Mucosa of descending colon (tissue), 3 donors: ENCODE results near the gene CRACR2A. TPM values are rescaled to one million over a fixed set of nuclear protein-coding genes. Genes with fewer than 3 reads are reported as not detected.

Source experiments
- ATAC-seq: fragments of 200-7000 bp; cut with Tn5 transposase; one replicate; pipeline ENCODE4 v1.9.1; 2020; ENCODE audit warnings: mild to moderate bottlenecking, moderate library complexity
- DNase-seq, 3 donors: peaks; one replicate each; pipeline ENCODE4 v3.0.0-alpha.2; 2020
- H3K36me3 ChIP-seq: fragments of 200-600 bp; one replicate; pipeline ENCODE4 v1.8.0; 2021; ENCODE audit warnings: low read depth, mild to moderate bottlenecking
- H3K4me1 ChIP-seq: fragments of 200-600 bp; one replicate; pipeline ENCODE4 v1.8.0; 2021; ENCODE audit warnings: low read depth, mild to moderate bottlenecking
- H3K4me3 ChIP-seq: fragments of 200-600 bp; one replicate; pipeline ENCODE4 v1.8.0; 2021; ENCODE audit warnings: mild to moderate bottlenecking
- H3K9me3 ChIP-seq: fragments of 200-600 bp; one replicate; pipeline ENCODE4 v1.8.0; 2021; ENCODE audit warnings: mild to moderate bottlenecking
- intact Hi-C, 2 donors: fragments of 100-400 bp; cut with DNase I in 1 of 2; cut with micrococcal nuclease in 1 of 2; formaldehyde crosslinking; loops; one replicate each; pipeline versions ENCODE4 v1.11.0 to v1.11.1; 2022; cut with DNase I, micrococcal nuclease
- total RNA-seq, 3 donors: library from RNA; stranded (reverse); fragmentation: NEBNext Ultra II Directional in 2 of 3; extraction: Animal tissue kit (Norgen Biotek cat#: 25700) in 2 of 3; gene quantifications; one replicate each; pipeline versions ENCODE4 v1.2.1 to v1.2.4, GENCODE V29; 2021 to 2023
- TF ChIP-seq, protein P1 (sequence below): fragments of 200-600 bp; IDR thresholded peaks from one replicate; pipeline ENCODE4 v1.8.0; 2022; ENCODE audit warnings: antibody characterized with exemption, mild to moderate bottlenecking
- donor health status: DM: no; HTN: no; CAD: no; lungs with moderate emphysema.
- donor health status: DM: no; HTN: no; CAD: no.
- donor health status: DM: no; HTN: yes; CAD: no.

Gene CRACR2A
- total RNA-seq, 3 donors from 2014 or later: 26.9 to 72.5 (median 69.7) TPM

DNA sequence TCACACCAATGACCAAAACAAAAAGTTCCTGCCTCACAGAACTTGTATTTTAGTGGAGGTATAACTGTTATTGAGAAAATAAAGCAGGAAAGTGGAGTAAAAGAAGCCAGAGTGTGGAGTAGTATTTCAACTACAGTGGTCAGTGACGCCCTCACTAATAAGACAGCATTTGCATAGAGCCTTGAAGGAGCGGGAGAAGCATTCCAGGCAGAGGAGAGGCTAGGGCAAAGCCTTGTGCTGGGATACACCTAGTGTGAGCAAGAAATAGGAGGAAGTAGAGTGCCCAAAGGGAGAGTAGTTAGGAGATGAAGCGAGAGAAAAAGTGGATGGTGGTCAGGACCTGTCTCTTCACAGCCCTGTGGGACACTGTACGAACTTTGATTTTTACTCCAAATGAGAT, 107.8 kb downstream of the CRACR2A start:
- Histone ChIP-seq H3K4me3 (no peak overlapping the region), H3K9me3 (no peaks in the 10 kb centered on the region), H3K36me3 (no peaks in the 10 kb centered on the region), H3K4me1 (no peaks in the 10 kb centered on the region)
- intact Hi-C loops: no loop called here
- DNase-seq (no peak), ATAC-seq (no peak)
- TF ChIP-seq, protein P1, sequence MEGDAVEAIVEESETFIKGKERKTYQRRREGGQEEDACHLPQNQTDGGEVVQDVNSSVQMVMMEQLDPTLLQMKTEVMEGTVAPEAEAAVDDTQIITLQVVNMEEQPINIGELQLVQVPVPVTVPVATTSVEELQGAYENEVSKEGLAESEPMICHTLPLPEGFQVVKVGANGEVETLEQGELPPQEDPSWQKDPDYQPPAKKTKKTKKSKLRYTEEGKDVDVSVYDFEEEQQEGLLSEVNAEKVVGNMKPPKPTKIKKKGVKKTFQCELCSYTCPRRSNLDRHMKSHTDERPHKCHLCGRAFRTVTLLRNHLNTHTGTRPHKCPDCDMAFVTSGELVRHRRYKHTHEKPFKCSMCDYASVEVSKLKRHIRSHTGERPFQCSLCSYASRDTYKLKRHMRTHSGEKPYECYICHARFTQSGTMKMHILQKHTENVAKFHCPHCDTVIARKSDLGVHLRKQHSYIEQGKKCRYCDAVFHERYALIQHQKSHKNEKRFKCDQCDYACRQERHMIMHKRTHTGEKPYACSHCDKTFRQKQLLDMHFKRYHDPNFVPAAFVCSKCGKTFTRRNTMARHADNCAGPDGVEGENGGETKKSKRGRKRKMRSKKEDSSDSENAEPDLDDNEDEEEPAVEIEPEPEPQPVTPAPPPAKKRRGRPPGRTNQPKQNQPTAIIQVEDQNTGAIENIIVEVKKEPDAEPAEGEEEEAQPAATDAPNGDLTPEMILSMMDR: no peak

DNA sequence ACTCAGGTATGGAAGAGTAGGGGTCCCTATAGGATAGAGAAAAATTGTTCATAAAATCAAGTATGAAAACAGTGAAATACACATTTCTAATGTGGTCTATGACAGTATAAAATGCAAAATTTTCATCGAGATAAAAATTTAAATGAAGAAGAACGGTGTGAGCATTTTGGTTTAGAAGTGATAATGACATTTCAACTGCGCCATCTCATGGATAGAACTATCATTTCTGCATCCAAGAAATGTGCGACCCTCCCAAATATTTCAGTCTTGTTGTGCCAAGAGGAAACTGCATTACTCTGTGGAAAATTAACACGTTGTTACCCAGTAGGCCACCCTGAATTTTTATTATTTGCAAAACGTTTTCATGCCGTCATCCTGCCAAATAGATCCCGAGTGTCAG, 108.8 kb downstream of the CRACR2A start:
- Histone ChIP-seq H3K4me3 (no peak overlapping the region), H3K9me3 (no peaks in the 10 kb centered on the region), H3K4me1 (no peaks in the 10 kb centered on the region), H3K36me3 (no peaks in the 10 kb centered on the region)
- intact Hi-C loops: no loop called here
- TF ChIP-seq, protein P1: no peak
- DNase-seq: no peak
- no peak for ATAC-seq

DNA sequence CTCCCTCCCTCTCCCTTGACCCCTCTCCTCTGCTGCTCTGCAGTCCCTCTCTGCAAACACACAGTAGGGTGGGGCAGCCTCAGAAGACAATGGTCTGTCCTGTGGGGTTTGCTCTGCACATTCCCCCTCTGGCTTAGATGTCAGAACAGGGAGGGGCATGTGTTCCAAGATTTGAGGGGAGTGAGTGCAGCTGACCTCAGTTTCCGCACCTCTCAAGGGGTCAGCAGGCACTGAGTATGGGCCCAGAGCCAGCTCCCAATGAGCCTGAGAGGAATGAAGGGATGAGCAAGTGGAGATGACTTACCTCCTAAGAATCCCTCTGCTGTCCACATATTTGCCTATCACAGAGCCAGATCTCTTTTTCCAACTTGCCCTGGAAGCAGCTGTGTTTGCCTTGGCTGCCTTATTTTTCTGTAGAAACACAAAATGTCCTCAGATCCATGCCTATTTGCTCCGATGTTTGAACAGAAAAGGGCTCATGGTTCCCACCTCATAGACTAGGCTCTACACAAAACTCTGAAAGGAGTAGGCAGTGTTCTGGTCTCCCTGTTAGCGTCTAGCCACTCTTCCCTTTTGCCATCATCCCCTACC, 111.4 kb downstream of the CRACR2A start:
- ATAC-seq (no peak), DNase-seq (no peak)
- TF ChIP-seq, protein P1: no peak
- Histone ChIP-seq H3K4me1 (no peaks in the 10 kb centered on the region), H3K9me3 (no peaks in the 10 kb centered on the region), H3K36me3 (no peaks in the 10 kb centered on the region), H3K4me3 (no peak overlapping the region)
- intact Hi-C loops: no loop called here

DNA sequence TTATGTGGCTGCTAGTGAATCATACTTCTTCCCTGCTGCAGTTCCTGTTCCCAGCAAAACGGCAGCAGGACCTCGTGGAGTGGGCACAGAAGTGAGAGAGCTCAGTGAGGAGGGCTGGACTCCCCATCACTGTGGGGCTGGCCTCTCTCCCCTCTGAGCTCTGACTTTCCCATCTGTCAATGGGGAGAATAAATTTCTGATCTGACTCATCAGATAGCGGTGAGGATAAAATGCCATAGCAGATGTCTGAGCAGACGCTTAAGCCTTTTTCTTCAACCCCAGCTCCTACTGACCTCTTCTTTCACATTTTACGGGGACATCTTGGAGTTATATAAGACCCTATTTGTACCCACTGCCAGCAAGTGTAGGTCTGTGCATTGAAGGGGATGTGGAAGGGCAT, 116.6 kb downstream of the CRACR2A start:
- TF ChIP-seq, protein P1: no peak
- no peak for ATAC-seq
- intact Hi-C loops: no loop called here
- Histone ChIP-seq H3K9me3 (no peaks in the 10 kb centered on the region), H3K4me1 (no peaks in the 10 kb centered on the region), H3K36me3 (no peaks in the 10 kb centered on the region), H3K4me3 (no peak overlapping the region)
- no peak for DNase-seq

DNA sequence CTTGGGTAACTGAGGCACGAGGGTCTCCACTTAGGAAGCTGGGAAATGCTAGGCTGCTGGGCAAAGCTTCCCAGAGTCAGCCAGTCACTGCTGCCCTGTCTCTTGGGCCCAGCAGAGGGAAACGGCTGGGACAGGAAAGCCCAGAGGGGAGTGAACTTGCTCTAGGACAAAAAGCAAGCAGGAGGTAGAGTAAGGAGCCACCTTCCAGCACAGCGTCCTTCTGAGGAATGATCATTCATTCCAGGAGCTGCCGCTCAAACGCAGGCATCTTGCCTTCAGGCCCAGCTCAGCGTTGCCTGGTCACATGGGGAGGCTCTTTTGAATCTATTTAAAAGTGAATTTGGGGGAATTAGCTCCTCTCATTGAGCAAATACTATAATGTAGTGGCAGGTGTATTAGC, 118.6 kb downstream of the CRACR2A start:
- DNase-seq: no peak
- H3K36me3 ChIP-seq: no peaks in the 10 kb centered on the region
- H3K9me3 ChIP-seq: no peaks in the 10 kb centered on the region
- TF ChIP-seq, protein P1: no peak
- no peak overlapping the region for H3K4me3 ChIP-seq
- no peaks in the 10 kb centered on the region for H3K4me1 ChIP-seq
- ATAC-seq: no peak
- intact Hi-C loops: no loop called here

DNA sequence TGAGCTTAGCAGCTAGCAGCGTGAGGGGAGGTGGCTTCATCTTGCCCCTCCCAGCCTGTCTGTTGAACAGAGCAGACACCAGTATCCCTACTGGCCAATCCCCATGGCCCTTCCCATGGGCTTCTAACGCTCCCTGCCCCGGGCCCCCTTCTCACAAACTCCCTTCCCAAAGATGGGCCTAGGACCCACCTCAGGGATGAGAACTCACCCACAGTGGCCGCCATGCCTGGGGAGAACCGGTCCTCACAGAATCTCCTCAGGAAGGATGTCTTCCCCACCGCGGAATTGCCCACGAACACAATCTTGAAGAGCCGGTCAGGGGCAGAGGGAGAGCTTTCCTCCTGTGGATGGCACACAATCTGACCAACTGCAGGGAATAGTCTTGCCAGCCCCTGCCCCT, 119.5 kb downstream of the CRACR2A start:
- TF ChIP-seq, protein P1: no peak
- intact Hi-C loops: no loop called here
- no peak overlapping the region for H3K4me3 ChIP-seq
- no peaks in the 10 kb centered on the region for H3K9me3 ChIP-seq
- no peak for DNase-seq
- ATAC-seq: no peak
- no peaks in the 10 kb centered on the region for H3K4me1 ChIP-seq
- no peaks in the 10 kb centered on the region for H3K36me3 ChIP-seq
